ENCODE measurements around the gene ZFY.
"Not testable (repeated sequence)": the region's sequence is repeated elsewhere in the genome, so short reads cannot be mapped to it uniquely, and the experiment has no call there.

Gene ZFY

DNA sequence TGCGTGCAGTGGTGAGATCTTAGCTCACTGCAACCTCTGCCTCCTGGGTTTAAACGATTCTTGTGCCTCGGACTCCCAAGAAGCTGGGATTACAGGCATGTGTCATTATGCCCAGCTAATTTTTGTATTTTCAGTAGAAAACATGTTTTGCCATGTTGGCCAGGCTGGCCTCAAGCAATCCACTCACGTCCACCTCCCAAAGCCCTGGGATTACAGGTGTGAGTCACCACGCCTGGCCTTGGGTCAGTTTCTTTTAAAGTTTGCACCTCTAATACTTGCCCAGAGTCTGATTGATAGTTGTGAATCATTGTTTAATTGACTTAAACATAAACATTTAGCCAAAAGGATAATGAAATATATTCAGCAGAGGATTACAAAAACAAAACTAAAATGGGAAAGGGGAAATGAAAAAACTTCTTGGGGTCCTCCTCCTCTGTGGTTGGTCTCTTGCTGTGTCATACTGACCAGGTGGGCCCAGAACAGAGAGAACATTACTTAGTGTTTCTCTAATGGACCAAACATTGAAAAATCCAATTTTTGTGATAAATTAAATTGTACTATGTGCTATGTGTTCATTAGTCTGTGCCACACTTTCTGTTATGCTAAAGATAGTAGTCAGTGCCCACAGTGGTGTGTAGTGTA, 38.0 kb downstream of the ZFY start:
- DNase-seq (ENCODE audit: low read depth), result no peak

DNA sequence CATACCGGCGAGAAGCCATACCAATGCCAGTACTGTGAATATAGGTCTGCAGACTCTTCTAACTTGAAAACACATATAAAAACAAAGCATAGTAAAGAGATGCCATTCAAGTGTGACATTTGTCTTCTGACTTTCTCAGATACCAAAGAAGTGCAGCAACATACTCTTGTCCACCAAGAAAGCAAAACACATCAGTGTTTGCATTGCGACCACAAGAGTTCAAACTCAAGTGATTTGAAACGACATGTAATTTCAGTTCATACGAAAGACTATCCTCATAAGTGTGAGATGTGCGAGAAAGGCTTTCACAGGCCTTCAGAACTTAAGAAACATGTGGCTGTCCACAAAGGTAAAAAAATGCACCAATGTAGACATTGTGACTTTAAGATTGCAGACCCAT, 44.1 kb downstream of the ZFY start:
- no peak for DNase-seq (ENCODE audit: low read depth)

DNA sequence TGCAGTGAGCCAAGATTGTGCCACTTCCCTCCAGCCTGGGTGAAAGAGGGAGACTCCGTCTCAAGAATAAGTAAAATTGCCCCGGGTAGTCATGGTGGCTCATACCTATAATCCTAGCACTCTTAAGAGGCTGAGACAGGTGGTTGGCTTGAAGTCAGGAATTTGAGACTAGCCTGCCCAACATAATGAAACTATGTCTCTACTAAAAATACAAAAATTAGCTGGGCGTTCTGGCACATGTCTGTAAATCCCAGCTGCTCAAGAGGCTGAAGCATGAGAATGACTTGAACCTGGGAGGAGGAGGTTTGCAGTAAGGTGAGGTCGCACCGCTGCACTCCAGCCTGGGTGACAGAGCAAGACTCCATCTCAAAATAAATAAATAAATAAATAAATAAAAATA, 49.3 kb downstream of the ZFY start:
- no peak for DNase-seq (ENCODE audit: low read depth)

DNA sequence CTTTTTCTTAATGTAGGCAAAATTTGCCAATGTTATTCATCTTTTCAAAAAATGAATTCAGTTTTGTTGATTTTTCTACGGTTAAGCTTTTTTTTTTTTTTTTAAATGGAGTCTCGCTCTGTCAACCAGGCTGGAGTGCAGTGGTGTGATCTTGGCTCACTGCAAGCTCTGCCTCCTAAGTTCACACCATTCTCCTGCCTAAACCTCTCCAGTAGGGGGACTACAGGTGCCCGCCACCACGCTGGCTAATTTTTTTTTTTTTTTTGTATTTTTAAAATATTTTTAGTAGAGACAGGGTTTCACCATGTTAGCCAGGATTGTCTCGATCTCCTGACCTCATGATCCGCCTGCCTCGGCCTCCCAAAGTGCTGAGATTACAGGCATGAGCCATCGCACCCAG, 52.0 kb downstream of the ZFY start:
- DNase-seq (ENCODE audit: low read depth), result not testable (repeated sequence)

DNA sequence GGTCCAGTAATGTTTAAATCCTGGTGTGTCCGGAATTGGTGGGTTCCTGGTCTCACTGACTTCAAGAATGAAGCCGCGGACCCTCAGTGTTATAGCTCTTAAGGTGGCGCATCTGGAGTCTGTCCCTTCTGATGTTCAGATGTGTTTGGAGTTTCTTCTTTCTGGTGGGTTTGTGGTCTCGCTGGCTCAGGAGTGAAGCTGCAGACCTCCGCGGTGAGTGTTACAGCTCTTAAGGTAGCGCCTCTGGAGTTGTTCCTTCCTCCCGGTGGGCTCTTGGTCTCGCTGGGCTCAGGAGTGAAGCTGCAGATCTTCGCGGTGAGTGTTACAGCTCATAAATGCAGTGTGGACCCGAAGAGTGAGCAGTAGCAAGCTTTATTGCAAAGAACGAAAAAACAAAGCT, 62.2 kb downstream of the ZFY start:
- not testable (repeated sequence) for DNase-seq (ENCODE audit: low read depth)

DNA sequence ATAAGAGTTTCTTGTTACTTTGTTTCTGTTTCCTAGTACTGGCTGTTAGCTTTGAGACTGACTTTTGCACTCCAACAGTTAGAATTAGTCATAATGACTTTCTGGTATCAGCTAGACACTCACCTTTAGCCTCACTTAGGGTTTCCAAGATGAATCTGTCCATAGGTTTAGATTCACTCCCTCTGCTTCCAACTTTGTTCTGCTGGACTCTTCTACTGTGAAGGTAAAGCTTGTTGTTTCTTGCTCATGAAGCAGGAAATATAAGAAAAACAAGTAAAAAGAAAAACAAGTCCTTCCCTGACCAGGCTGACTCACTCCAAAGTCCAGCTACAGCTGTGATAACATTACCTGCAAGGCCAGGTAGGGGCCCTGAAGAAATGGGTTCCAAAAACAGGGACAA, 67.0 kb downstream of the ZFY start:
- DNase-seq (ENCODE audit: low read depth), result no peak

DNA sequence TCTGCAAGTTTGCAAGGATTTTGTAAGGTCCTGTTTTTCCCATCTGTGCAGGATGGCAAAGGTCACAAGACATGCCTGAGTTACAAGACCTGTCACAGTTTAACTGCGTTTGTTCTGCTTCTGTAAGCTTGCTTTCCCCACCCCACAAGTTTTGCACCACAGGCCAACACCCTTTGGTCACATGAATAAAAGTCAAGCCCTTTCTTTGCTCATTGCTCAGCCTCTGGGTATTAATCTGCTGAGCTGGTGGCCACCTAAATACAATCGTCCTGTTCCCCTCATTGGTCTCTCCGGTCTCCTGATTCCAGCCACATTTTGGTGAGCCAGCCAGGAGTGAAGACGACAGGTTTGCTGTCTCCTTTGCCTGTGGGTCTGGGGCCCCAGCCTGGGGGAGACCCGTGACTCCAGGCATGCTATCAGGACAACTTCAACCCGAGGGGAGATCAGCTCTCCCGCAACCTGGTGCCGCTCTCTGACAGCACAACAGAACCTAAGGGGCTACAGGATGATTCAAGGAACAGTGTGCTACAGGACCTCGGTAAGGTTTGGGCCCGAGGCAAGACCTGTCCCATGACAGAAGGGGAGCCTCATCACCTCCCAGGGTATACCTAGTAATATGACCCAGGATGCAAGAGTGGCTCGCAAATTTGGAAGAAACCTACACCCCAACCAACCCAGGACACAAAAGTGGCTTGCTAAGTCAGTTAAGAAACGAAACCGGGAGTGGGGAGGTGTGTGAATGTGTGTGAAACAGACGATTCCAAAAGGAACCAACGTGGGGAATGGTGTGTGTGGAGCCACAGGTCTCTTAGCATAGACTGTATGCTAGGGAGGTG, 67.7 kb downstream of the ZFY start:
- no peak for DNase-seq (ENCODE audit: low read depth)

DNA sequence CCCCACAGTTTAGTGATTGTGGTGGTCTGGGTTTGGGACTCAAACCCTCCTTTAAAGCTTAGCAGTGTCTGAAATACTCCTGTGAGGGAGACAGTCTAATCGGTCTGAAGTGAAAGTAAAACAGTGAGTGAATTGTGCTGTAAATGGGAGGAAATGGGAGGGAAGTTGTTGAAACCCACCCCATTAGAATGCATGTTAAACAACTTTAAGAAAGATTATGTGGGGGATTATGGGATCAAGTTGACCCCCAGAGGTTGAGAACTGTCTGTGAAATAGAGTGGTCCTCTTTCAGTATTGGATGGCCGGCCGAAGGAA, 68.3 kb downstream of the ZFY start:
- no peak for DNase-seq (ENCODE audit: low read depth)

DNA sequence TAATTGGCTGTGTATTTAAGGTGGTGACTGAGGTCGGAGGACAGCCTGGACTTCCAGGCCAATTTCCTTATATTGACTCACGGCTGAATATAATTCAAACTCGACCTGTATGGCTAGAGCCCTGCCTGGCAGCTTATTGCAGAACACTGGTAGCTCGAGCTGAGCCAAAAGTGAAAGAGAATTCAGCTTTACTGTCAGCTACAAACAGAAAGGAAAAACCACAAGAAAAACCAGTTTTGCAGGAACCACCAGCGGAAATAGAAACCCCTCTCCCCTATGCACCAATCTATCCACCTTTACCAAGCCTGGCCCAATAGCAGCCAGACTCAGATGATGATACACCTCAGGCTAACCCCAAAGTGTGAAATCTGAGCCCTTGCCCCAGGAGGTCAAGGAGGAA, 68.7 kb downstream of the ZFY start:
- DNase-seq (ENCODE audit: low read depth), result no peak

DNA sequence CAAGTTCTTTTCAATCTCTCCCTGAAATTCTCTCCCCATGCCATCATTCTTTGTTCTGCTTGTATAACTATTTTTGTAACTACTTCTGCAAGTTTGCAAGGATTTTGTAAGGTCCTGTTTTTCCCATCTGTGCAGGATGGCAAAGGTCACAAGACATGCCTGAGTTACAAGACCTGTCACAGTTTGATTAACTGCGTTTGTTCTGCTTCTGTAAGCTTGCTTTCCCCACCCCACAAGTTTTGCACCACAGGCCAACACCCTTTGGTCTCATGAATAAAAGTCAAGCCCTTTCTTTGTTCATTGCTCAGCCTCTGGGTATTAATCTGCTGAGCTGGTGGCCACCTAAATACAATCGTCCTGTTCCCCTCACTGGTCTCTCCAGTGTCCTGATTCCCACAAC, 70.8 kb downstream of the ZFY start:
- DNase-seq (ENCODE audit: low read depth), result not testable (repeated sequence)

DNA sequence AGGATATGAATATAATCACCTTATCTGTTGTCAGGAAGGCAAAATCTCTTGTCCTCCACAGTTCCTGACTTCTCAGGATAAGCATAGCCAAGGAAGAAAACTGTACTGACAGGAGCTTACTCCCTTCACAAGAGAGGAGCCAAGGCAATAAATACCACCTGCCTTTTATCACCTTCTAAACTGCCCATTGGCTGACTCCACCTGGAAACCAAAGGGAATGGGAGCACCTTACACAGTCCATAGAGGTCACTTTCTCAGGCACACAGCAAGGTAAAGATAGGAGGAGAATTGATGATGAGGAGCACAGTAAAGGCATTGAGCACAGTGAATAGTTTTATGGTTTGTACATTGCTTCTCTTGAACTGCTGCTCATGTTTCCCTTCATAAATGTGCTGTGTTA, 72.8 kb downstream of the ZFY start:
- no peak for DNase-seq (ENCODE audit: low read depth)

DNA sequence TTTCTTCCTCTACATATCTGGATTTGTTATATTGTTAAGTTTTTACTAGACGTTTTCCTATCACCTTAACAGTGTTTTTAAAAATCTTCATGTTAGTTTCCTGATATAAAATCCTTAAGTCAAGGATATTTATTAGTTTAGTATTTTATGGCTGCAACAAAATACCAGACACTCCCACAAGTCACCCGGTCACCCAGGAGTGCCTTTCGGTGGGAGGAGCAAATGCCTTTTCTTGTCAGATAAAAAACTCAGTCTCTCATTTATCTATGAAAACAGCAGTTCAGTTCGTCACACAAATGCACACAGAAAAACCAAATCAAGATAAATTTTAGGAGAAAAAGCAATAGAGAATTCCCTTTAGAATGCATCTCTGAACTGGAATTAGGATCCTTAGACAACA, 77.0 kb downstream of the ZFY start:
- no peak for DNase-seq (ENCODE audit: low read depth)

DNA sequence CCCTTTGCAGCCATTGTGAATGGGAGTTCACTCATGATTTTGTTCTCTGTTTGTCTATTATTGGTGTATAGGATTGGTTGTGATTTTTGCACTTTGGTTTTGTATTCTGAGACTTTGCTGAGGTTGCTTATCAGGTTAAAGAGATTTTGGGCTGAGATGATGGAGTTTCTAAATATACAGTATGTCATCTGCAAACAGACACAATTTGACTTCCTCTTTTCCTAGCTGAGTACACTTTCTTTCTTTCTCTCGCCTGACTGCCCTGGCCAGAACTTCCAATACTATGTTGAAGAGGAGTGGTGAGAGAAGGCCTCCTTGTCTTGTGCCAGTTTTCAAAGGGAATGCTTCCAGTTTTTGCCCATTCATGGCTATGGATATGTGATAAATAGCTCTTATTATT, 81.4 kb downstream of the ZFY start:
- DNase-seq (ENCODE audit: low read depth), result no peak

DNA sequence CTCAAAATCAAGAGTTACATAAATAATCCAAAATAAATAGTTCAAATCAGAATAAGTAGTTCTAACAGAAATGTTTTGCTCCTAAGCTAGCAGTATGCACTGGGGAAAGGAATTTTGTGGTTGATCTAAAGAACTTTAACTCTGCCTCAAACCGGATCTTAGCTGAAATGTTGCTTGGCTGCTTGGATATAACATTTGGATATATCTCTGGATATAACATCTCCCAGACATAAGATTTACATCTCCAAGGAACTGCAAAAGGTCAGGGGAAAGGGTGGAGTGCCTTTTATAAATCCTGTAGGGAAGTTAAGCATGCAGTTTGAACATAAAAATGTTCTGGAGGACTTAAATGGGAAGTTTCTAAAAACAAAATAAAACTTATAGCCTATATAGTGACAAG, 83.4 kb downstream of the ZFY start:
- DNase-seq (ENCODE audit: low read depth), result no peak

DNA sequence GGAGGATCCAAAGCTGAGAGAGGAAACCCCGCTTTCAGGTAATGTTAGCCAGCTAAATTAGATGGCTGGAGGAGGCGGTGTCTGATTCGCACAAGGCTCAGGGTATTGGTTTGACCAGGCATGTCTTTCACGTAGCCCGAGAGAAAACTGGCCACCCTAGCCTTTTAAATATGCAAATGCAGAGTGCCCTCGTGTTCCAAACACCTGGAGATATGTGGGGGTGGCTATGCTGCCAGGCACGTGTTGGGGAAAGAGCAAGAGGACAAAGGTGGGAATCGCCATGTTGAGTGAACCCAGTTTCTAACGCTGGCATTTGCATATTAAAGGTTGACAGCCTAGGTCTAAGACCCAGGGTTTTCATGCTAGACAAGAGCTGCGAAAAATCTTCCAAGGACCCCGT, 84.4 kb downstream of the ZFY start:
- DNase-seq (ENCODE audit: low read depth), result no peak

DNA sequence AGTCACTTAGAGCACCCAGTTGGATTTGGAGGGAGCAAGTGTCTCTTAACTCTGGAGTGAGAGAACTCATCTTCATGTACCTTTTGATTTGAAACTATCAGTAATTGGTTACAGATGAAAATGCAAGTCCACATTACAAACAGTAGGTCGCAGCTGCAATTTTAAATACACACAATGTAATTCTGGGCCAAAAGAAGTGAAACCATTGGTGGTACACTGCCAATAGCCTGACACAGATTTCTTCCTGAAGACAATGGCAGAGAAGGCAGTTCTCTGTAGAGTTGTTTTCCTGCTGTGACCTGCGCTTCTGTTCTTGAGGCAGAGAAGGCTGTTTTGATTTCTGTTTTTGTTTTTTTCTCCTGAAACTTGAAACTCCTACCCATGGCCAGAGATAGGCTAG, 86.0 kb downstream of the ZFY start:
- no peak for DNase-seq (ENCODE audit: low read depth)

DNA sequence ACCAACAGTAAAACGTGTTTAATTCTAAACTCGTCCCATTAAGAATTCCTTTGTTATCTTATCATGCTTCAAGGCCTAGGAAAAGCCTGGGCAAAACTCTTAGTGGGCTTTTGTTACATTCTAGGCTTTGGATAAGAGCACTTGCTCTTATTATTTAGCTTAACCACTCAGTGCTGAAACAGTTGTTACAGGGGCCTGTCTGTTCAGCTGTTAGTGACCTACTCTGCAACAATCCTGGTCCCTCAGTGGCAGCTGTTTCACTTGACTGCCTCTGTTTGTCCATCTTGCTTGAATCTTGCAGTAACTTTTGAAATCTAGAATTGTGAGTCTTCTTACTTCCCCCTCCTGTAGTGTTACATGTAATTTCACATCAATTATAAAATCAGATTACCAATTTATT, 88.4 kb downstream of the ZFY start:
- no peak for DNase-seq (ENCODE audit: low read depth)

DNA sequence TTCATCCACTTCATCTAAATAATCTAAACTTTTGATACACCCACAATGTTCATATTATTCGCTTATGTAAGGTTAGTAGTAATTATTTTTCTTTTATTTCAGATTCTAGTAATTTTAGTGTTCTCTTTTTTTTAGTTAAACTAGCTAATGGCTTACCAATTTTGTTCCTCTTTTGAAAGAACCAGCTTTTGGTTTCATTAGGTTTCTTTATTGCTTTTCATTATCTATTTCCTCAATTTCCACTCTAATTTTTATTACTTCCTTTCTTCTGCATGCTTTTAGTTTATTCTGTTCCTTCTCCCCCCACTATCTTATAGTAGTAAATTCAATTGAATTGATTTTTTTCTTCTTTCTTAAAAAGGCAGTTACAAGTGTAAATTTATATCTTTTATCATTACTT, 90.2 kb downstream of the ZFY start:
- DNase-seq (ENCODE audit: low read depth), result no peak

All from T-helper 22 cell (primary cell).